Stimulated activated CD4-positive, alpha-beta T cell treated with anti-CD3 and anti-CD28 coated beads, TNF-alpha, amount 100 ng/mL, for 4 hours (primary cell): ENCODE results near the gene ARHGAP44.
A peak's percentile ranks its signal among the peaks of the same experiment; 100 is the strongest.

Experiments
- DNase-seq, 3 experiments: peaks; one replicate each; pipeline ENCODE4 v3.0.0-alpha.2; 2020; ENCODE audit warnings: low read depth in 3 of 3

ARHGAP44 gene

DNA sequence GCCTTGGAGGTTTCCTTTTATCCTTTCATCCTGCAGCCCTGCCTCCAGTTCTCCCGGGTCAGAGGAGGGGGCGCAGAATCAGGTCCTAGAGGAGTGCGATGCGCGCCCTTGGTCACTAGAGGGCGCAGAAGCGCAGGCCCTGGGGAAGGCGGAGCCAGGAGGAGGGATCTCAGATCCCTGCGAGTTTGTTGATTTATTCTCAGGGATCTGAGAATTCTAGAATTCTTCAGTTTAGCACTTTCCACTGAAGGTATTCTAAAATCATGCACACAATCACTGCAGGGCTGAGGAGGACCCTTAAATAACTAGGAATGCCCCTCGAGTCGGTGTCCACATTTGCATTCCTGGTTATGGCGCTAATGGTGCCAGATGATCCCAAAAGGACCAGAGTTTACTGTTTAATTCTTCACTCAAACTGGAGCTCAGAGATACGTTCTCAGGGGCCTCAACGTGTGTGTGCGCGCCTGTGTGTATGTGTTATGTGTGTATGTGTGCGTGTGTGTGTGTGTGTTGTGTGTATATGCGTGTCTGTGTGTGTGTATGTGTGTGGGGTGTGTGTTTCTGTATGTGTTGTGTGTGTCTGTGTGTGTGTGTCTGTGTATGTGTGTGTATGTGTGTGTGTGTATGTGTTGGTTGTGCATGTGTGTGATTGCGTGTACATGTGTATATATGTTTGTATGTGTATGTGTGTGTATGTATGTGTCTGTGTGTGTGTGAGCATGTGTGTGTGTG, 235.4 kb downstream of the ARHGAP44 start:
- peak; percentile 31 to 46 (median 34) for DNase-seq

DNA sequence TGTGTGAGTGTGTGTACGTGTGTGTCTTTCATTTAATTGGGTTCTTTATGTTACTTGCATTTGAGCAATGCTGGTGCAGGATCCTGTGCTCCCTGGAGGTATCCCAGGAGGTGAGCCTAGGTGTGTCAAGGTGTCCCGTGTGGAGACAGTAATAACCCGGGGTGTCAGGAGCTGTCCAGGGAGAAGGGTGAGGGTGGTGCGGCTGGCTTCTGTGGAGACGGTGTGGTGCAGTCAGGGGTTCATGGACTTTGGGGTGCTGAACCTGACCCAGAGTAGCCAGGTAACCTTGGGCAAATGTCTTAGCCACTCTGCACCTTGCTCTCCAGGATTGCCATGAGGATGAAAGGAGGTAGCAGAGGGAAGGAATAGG, 235.9 kb downstream of the ARHGAP44 start:
- no peak for DNase-seq

DNA sequence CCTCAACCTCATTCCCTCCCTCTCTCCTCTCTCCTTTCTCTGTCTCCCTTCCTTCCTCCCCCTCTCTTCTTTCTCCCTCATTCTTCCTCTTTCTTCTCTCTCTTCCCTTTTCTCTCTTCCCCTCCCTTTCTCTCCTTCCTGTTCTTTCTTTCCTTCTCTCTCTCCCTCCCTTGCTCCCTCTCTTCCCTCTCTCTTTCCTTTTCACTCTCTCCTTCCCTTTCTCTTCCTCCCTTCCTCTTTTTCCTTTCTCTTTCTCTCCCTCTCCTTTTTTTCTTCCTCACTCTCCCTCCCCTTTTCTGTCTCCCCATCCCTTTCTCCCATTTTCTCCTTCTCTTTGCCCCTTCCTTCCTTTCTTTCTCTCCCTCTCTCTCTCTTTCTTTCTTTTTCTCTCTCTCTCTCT, 236.4 kb downstream of the ARHGAP44 start:
- no peak for DNase-seq

DNA sequence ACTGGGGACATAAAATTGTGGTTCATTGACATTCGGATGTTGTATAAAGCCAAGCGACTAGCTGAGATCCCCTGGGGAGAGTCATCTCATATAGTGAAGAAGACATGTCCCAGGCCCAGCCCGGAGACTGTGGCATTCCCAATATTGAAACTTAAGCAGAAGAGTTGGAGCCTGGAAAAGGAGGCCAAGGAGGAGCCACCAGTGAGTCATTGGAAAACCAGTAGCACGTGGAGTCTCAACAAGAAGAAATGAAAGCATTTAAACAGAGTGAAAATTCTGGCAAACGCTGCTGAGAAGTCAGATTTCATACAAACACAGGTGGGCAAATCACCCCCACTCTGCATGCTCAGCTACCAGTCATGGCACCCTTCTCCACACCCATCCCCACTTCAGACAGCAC, 237.9 kb downstream of the ARHGAP44 start:
- no peak for DNase-seq

GRCh38 chr17:13029340-13029739, 240.0 kb downstream of the ARHGAP44 start:
- DNase-seq = no peak

- no peak for DNase-seq
Measured at GRCh38 chr17:13030056-13030455, 240.8 kb downstream of the ARHGAP44 start.

- peak in 1 of 3 experiments; percentile 9 for DNase-seq
Measured at GRCh38 chr17:13030459-13031300, 241.4 kb downstream of the ARHGAP44 start.

DNA sequence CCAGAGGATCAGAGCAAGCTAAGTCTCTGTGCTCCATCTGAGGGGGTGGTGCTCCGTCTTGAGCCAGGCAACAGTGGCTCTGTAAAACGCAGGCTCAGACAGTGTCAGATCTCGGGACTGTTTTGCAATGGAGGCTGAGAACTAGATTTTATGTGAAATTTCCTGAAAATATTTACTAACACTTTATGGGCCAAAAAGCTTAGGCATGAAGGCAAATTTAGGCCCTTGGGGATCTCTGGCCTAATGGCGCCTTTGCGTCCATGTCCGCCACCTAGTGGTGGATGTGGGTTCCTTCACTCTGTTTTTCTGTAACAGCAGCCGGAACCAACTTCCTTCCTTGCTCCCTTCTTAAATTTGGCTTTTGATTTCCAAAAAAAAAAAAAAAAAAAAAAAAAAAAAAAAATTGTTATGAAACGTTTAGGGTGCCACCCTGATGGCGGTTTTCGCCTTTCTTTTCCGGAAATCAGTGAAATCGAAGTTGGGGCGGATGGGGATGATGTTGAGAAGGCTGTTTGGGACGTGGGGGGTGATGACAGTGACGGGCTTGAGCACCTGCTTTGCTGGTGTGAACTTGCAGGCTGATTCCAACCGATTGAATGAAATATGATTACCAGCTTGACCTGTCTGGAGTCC, 242.5 kb downstream of the ARHGAP44 start:
- DNase-seq = peak in 1 of 3 experiments; percentile 10

DNA sequence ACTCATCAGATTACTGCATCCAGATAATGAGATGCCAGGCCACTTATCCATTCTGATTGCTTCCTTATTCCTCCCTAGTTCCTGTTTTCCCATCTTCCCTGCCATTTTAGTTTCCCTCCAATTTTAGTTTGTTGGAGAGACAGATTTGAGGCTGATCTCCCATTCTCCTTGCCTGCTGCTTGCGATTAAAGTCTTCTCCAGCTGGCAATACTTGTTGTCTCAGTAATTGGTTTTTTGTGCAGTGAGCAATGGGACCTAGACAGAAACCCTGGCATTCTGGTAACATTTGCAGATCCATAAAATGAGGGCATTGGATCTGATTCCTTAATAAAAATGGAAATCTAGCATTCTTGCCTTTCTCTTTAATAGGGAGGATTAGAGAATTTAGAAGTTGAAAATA, 246.1 kb downstream of the ARHGAP44 start:
- DNase-seq = no peak

GRCh38 chr17:13036751-13037150, 247.5 kb downstream of the ARHGAP44 start:
- no peak for DNase-seq

- DNase-seq = no peak
Measured at GRCh38 chr17:13038931-13039665, 249.8 kb downstream of the ARHGAP44 start.
